Astrocyte (in vitro differentiated cells and primary cell): ENCODE results near the gene FGF23. TPM values are rescaled to one million over a fixed set of nuclear protein-coding genes. Genes with fewer than 3 reads are reported as not detected.
A peak's percentile ranks its signal among the peaks of the same experiment; 100 is the strongest.

Experiments used
- DNase-seq: peaks from one replicate; pipeline ENCODE4 v3.0.0-alpha.2; 2010; ENCODE audit warnings: low read depth
- FAIRE-seq: peaks from 2 replicates; lab custom pipeline; 2011; peaks lifted over from hg19 to GRCh38; lab: Jason Lieb, UNC
- H2AFZ ChIP-seq: 2 replicates; pipeline ENCODE4 v1.6.0; 2012; ENCODE audit warnings: low read depth, low read length, inconsistent platforms
- H3K27ac ChIP-seq: 2 replicates; pipeline ENCODE4 v1.5.1; 2011; ENCODE audit warnings: low read depth, low read length, inconsistent platforms
- H3K27me3 ChIP-seq: 2 replicates; pipeline ENCODE4 v1.6.0; 2011; ENCODE audit warnings: low read length, inconsistent platforms; ENCODE audit not compliant: insufficient read depth
- H3K36me3 ChIP-seq: 2 replicates; pipeline ENCODE4 v1.5.1; 2011; ENCODE audit warnings: low read length, inconsistent platforms; ENCODE audit not compliant: insufficient read depth
- H3K4me1 ChIP-seq: 2 replicates; pipeline ENCODE4 v1.5.1; 2011; ENCODE audit warnings: low read length, inconsistent platforms; ENCODE audit not compliant: insufficient read depth
- H3K4me2 ChIP-seq: 2 replicates; pipeline ENCODE4 v1.6.0; 2012; ENCODE audit warnings: low read length, inconsistent platforms
- H3K4me3 ChIP-seq: 2 replicates; pipeline ENCODE4 v1.5.1; 2011; ENCODE audit warnings: low read depth, mild to moderate bottlenecking, low read length, inconsistent platforms; ENCODE audit not compliant: insufficient read depth
- H3K79me2 ChIP-seq: 2 replicates; pipeline ENCODE4 v1.6.0; 2012; ENCODE audit warnings: mild to moderate bottlenecking, low read length, inconsistent platforms; ENCODE audit not compliant: insufficient read depth
- H3K9ac ChIP-seq: 2 replicates; pipeline ENCODE4 v1.6.0; 2012; ENCODE audit warnings: mild to moderate bottlenecking, low read length, inconsistent platforms
- H3K9me3 ChIP-seq: 2 replicates; pipeline ENCODE4 v1.5.1; 2012; ENCODE audit warnings: low read depth, mild to moderate bottlenecking, low read length, inconsistent platforms; ENCODE audit not compliant: insufficient read depth
- H4K20me1 ChIP-seq: 2 replicates; pipeline ENCODE4 v1.6.0; 2012; ENCODE audit warnings: low read length, inconsistent platforms; ENCODE audit not compliant: insufficient read depth
- H3K27ac Mint-ChIP-seq: one replicate; pipeline ENCODE4 v1.8.0; 2021; ENCODE audit warnings: mild to moderate bottlenecking, mixed read lengths; ENCODE audit not compliant: unreplicated experiment
- H3K27me3 Mint-ChIP-seq: one replicate; pipeline ENCODE4 v1.8.0; 2021; ENCODE audit warnings: low read depth, mixed read lengths; ENCODE audit not compliant: unreplicated experiment
- H3K36me3 Mint-ChIP-seq: one replicate; pipeline ENCODE4 v1.8.0; 2021; ENCODE audit warnings: low read depth, mixed read lengths; ENCODE audit not compliant: unreplicated experiment
- H3K4me1 Mint-ChIP-seq: one replicate; pipeline ENCODE4 v1.8.0; 2021; ENCODE audit warnings: low read depth, mixed read lengths; ENCODE audit not compliant: unreplicated experiment
- H3K4me3 Mint-ChIP-seq: one replicate; pipeline ENCODE4 v1.8.0; 2021; ENCODE audit warnings: mild to moderate bottlenecking, moderate library complexity, mixed read lengths; ENCODE audit not compliant: unreplicated experiment
- H3K9me3 Mint-ChIP-seq: one replicate; pipeline ENCODE4 v1.8.0; 2021; ENCODE audit warnings: mild to moderate bottlenecking, mixed read lengths; ENCODE audit not compliant: unreplicated experiment
- CTCF ChIP-seq: IDR thresholded peaks from 2 replicates; pipeline ENCODE4 v1.5.1; 2011; ENCODE audit warnings: low read depth, mild to moderate bottlenecking, inconsistent platforms, low read length, moderate library complexity; ENCODE audit not compliant: insufficient read depth
- EZH2 ChIP-seq: IDR thresholded peaks from 2 replicates; pipeline ENCODE4 v1.6.1; 2012; ENCODE audit warnings: mild to moderate bottlenecking, low read length, inconsistent platforms; ENCODE audit not compliant: insufficient read depth
- total RNA-seq: library from RNA; stranded (reverse); gene quantifications from 2 replicates; pipeline ENCODE4 v1.2.1, GENCODE V29; 2021

The FGF23 gene
- total RNA-seq, 1 donor from 2014 or later = not detected

DNA sequence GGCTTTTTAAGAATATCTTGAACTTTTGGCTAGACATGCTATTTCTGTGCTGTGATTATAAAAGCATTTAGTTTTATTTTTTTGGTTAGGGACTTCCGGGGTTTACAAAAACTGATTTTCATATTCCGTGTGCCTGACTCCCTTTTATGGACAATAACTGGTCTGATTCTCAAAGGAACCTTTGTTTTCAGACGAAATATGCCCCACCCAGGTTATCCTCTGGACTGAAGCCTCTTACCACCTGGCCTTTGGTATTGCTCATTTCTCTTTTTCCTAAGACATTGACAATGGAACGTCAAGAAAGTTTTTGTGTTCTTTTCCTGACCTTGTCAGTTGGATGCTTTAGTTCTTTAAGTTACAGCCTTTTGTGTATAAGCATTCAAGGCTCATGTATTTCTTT is 47.7 kb downstream of the FGF23 start:
- H3K4me2 ChIP-seq = no peak overlapping the region
- peaks cover 63% of the 10 kb centered on the region for H3K79me2 ChIP-seq
- no peaks in the 10 kb centered on the region for H3K9me3 Mint-ChIP-seq
- no peak overlapping the region for H3K27ac ChIP-seq
- H3K4me3 Mint-ChIP-seq = no peak overlapping the region
- H3K4me3 ChIP-seq = no peak overlapping the region
- H3K36me3 Mint-ChIP-seq = peaks cover 32% of the 10 kb centered on the region
- FAIRE-seq (no peak), DNase-seq (no peak)
- no peak for TF ChIP-seq CTCF
- no peak for TF ChIP-seq EZH2
- peaks cover 11% of the 10 kb centered on the region for H3K36me3 ChIP-seq
- no peak overlapping the region for H3K9ac ChIP-seq
- no peaks in the 10 kb centered on the region for H3K27me3 Mint-ChIP-seq
- peaks cover 17% of the 10 kb centered on the region for H3K4me1 Mint-ChIP-seq
- H3K9me3 ChIP-seq = no peaks in the 10 kb centered on the region
- H3K4me1 ChIP-seq = no peaks in the 10 kb centered on the region
- no peak overlapping the region for H2AFZ ChIP-seq
- no peaks in the 10 kb centered on the region for H3K27me3 ChIP-seq
- H3K27ac Mint-ChIP-seq = peak overlapping the region; percentile 56
- H4K20me1 ChIP-seq = peaks cover 72% of the 10 kb centered on the region

DNA sequence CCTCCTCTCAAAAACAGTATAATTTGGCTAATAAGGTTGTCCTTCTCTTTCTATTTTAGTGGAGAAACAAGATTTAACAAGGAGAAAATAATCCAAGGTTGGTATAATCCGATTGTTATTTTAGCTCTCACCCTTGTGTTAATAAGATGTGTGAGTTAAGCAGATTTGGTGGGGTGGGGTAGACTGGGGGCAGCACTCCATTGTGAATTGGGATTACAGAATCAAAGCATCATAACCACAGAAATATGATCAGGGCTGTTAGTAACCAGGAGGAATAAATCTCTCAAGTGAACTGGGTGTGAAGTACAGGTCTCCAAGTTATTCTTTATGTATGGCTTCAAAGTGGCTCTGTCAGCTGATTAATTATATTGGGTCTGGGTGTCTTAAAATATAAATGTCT is 48.3 kb downstream of the FGF23 start:
- DNase-seq (no peak), FAIRE-seq (no peak)
- peaks cover 20% of the 10 kb centered on the region for H3K4me1 Mint-ChIP-seq
- no peak overlapping the region for H3K4me3 Mint-ChIP-seq
- TF ChIP-seq EZH2 (no peak), CTCF (no peak)
- no peaks in the 10 kb centered on the region for H3K9me3 Mint-ChIP-seq
- H2AFZ ChIP-seq = no peak overlapping the region
- H3K27me3 ChIP-seq = no peaks in the 10 kb centered on the region
- peaks cover 69% of the 10 kb centered on the region for H3K79me2 ChIP-seq
- peak overlapping the region; percentile 23 for H3K27ac Mint-ChIP-seq
- peaks cover 28% of the 10 kb centered on the region for H3K36me3 Mint-ChIP-seq
- H3K9ac ChIP-seq = no peak overlapping the region
- H3K36me3 ChIP-seq = peaks cover 7% of the 10 kb centered on the region
- H3K4me1 ChIP-seq = no peaks in the 10 kb centered on the region
- H3K4me3 ChIP-seq = no peak overlapping the region
- peaks cover 73% of the 10 kb centered on the region for H4K20me1 ChIP-seq
- H3K27ac ChIP-seq = no peak overlapping the region
- H3K27me3 Mint-ChIP-seq = no peaks in the 10 kb centered on the region
- H3K4me2 ChIP-seq = no peak overlapping the region
- no peaks in the 10 kb centered on the region for H3K9me3 ChIP-seq

- H3K36me3 Mint-ChIP-seq = peaks cover 18% of the 10 kb centered on the region
- peaks cover 78% of the 10 kb centered on the region for H3K79me2 ChIP-seq
- no peaks in the 10 kb centered on the region for H3K27me3 Mint-ChIP-seq
- no peak overlapping the region for H2AFZ ChIP-seq
- no peaks in the 10 kb centered on the region for H3K4me1 ChIP-seq
- H4K20me1 ChIP-seq = peaks cover 76% of the 10 kb centered on the region
- FAIRE-seq = no peak
- DNase-seq = no peak
- H3K4me1 Mint-ChIP-seq = peaks cover 23% of the 10 kb centered on the region
- H3K27ac Mint-ChIP-seq = peak overlapping the region; percentile 84
- peaks cover 5% of the 10 kb centered on the region for H3K36me3 ChIP-seq
- H3K27me3 ChIP-seq = no peaks in the 10 kb centered on the region
- H3K4me3 ChIP-seq = no peak overlapping the region
- no peak overlapping the region for H3K9ac ChIP-seq
- H3K9me3 ChIP-seq = no peaks in the 10 kb centered on the region
- H3K9me3 Mint-ChIP-seq = no peaks in the 10 kb centered on the region
- peak overlapping the region; percentile 66 for H3K4me3 Mint-ChIP-seq
- no peak overlapping the region for H3K4me2 ChIP-seq
- H3K27ac ChIP-seq = no peak overlapping the region
- TF ChIP-seq CTCF (no peak), EZH2 (no peak)
Measured at GRCh38 chr12:4330203-4330602, 49.3 kb downstream of the FGF23 start.
